HepG2 (cell line): ENCODE measurements around the gene STX4. TPM values are rescaled to one million over a fixed set of nuclear protein-coding genes. Genes with fewer than 3 reads are reported as not detected.

Source experiments
- CREB1 ChIP-seq, 2 experiments: fragments of 450-650 bp in 1 of 2; IDR thresholded peaks; 2 replicates each; pipeline ENCODE4 v1.6.1; 2016 to 2017; ENCODE audit warnings: control low read depth in 1 of 2, mild to moderate bottlenecking in 1 of 2, missing compliant biosample characterization in 1 of 2, missing genetic modification characterization in 1 of 2
- GATAD1 ChIP-seq: IDR thresholded peaks from 2 replicates; pipeline ENCODE4 v1.6.1; 2016; ENCODE audit warnings: missing genetic modification reagents, missing compliant biosample characterization
- HDAC1 ChIP-seq: sonication (generic); formaldehyde crosslinking; IDR thresholded peaks from 2 replicates; pipeline ENCODE4 v1.5.1; 2020; ENCODE audit warnings: mild to moderate bottlenecking, missing genetic modification reagents
- JUND ChIP-seq: sonication (generic); formaldehyde crosslinking; IDR thresholded peaks from 2 replicates; pipeline ENCODE4 v1.8.0; 2022; ENCODE audit warnings: mild to moderate bottlenecking, missing genetic modification reagents
- LBX2 ChIP-seq: sonication (generic); formaldehyde crosslinking; IDR thresholded peaks from 2 replicates; pipeline ENCODE4 v1.5.0; 2020; ENCODE audit warnings: missing genetic modification reagents, mild to moderate bottlenecking, borderline replicate concordance
- MLXIP ChIP-seq: sonication (generic); formaldehyde crosslinking; IDR thresholded peaks from 2 replicates; pipeline ENCODE4 v1.9.0; 2021; ENCODE audit warnings: missing genetic modification reagents, borderline replicate concordance
- MZF1 ChIP-seq: sonication (generic); formaldehyde crosslinking; IDR thresholded peaks from 2 replicates; pipeline ENCODE4 v1.8.1; 2023; ENCODE audit warnings: mild to moderate bottlenecking, missing genetic modification reagents, borderline replicate concordance
- REL ChIP-seq: sonication (generic); formaldehyde crosslinking; conservative IDR thresholded peaks from 2 replicates; pipeline ENCODE4 v1.8.0; 2022; ENCODE audit warnings: mild to moderate bottlenecking, missing genetic modification reagents, moderate library complexity
- SMARCC2 ChIP-seq: fragments of 450-650 bp; IDR thresholded peaks from 2 replicates; pipeline ENCODE4 v1.6.1; 2017; ENCODE audit warnings: antibody characterized with exemption, mild to moderate bottlenecking
- SRSF1 ChIP-seq: fragments of 200-400 bp; formaldehyde crosslinking; optimal IDR thresholded peaks from 2 replicates; pipeline ENCODE3; 2017; ENCODE audit warnings: mild to moderate bottlenecking, low read depth, low read length, moderate library complexity
- SSRP1 ChIP-seq: IDR thresholded peaks from 2 replicates; pipeline ENCODE4 v1.6.1; 2016; ENCODE audit warnings: control low read depth
- TFDP2 ChIP-seq: sonication (generic); formaldehyde crosslinking; IDR thresholded peaks from 2 replicates; pipeline ENCODE4 v1.4.0; 2020; ENCODE audit warnings: missing genetic modification reagents
- UBTF ChIP-seq: sonication (generic); formaldehyde crosslinking; IDR thresholded peaks from 2 replicates; pipeline ENCODE4 v1.4.0; 2020; ENCODE audit warnings: mild to moderate bottlenecking, missing genetic modification reagents
- ZNF10 ChIP-seq: sonication (generic); formaldehyde crosslinking; IDR thresholded peaks from 2 replicates; pipeline ENCODE4 v1.4.0; 2020; ENCODE audit warnings: mild to moderate bottlenecking, low read depth, missing genetic modification reagents, borderline replicate concordance
- ZNF317 ChIP-seq: sonication (generic); formaldehyde crosslinking; IDR thresholded peaks from 2 replicates; pipeline ENCODE4 v1.5.0; 2020; ENCODE audit warnings: mild to moderate bottlenecking, missing genetic modification reagents
- ZNF446 ChIP-seq: sonication (generic); formaldehyde crosslinking; IDR thresholded peaks from 2 replicates; pipeline ENCODE4 v1.5.0; 2020; ENCODE audit warnings: mild to moderate bottlenecking, missing genetic modification reagents
- ZNF564 ChIP-seq: sonication (generic); formaldehyde crosslinking; IDR thresholded peaks from 2 replicates; pipeline ENCODE4 v1.8.1; 2023; ENCODE audit warnings: mild to moderate bottlenecking, missing genetic modification reagents
- ZNF580 ChIP-seq: IDR thresholded peaks from 2 replicates; pipeline ENCODE4 v1.6.1; 2016; ENCODE audit warnings: low read depth, borderline replicate concordance
- ZNF674 ChIP-seq: sonication (generic); formaldehyde crosslinking; IDR thresholded peaks from 2 replicates; pipeline ENCODE4 v1.5.0; 2020; ENCODE audit warnings: low read depth, mild to moderate bottlenecking, missing genetic modification reagents
- ZNF724P ChIP-seq: sonication (generic); formaldehyde crosslinking; IDR thresholded peaks from 2 replicates; pipeline ENCODE4 v1.8.0; 2022; ENCODE audit warnings: missing genetic modification reagents, borderline replicate concordance
- ZNF768 ChIP-seq: sonication (generic); formaldehyde crosslinking; IDR thresholded peaks from 2 replicates; pipeline ENCODE4 v1.4.0; 2020; ENCODE audit warnings: missing genetic modification reagents
- ZNF773 ChIP-seq: sonication (generic); formaldehyde crosslinking; IDR thresholded peaks from 2 replicates; pipeline ENCODE4 v1.4.0; 2020; ENCODE audit warnings: missing genetic modification reagents, borderline replicate concordance
- polyA plus RNA-seq, 8 experiments: library from polyadenylated mRNA; depleted of rRNA in 3 of 8; stranded (reverse) in 7 of 8; unstranded in 1 of 8; fragments of >200 nt; fragmentation: Illumina TruSeq in 4 of 8; extraction: Trizol in 4 of 8; gene quantifications; 2 replicates each; pipeline versions ENCODE4 v1.2.1 to v1.2.3, GENCODE V29; 2011 to 2016; ENCODE audit warnings: low read depth in 4 of 8, missing spikeins in 1 of 8, mixed read lengths in 1 of 8; ENCODE audit not compliant: insufficient read depth in 1 of 8
- total RNA-seq, 5 experiments: library from RNA; depleted of rRNA; stranded (reverse); fragments of >200 nt; fragmentation: Illumina TruSeq; extraction: Trizol; gene quantifications; 2 replicates each; pipeline ENCODE4 v1.2.3, GENCODE V29; 2016; ENCODE audit warnings: low read depth in 1 of 5

The STX4 gene
- total and polyA plus RNA-seq, 2 of the 13 experiments (the other 11 are each of a cell fraction or from before 2014, with no cell fraction given), result 29.2 to 34.6 TPM

GRCh38 chr16:31033709-31034492, 543 bp downstream of the STX4 start (continued):
- 0 out of 2 replicates have a peak, but pooled peaks have one; percentile 7 for TF ChIP-seq UBTF (CRISPR knock-in tag)
- no peak; the same call in 1 of the 2 replicates for TF ChIP-seq LBX2 (CRISPR knock-in tag)
- TF ChIP-seq ZNF773, result no peak
- TF ChIP-seq TFDP2, result no peak
- TF ChIP-seq ZNF674, result no peak
- no peak; the same call in 1 of the 2 replicates for TF ChIP-seq ZNF768 (CRISPR knock-in tag)
- TF ChIP-seq ZNF10 (CRISPR knock-in tag), result no peak
- no peak for TF ChIP-seq SMARCC2
- TF ChIP-seq MZF1, result 0 out of 2 replicates have a peak, but pooled peaks have one; percentile 51
- TF ChIP-seq HDAC1 (CRISPR knock-in tag), result peak; percentile 74; the same call in 1 of the 2 replicates
- TF ChIP-seq GATAD1, result peak; percentile 68
- no peak for TF ChIP-seq JUND
- TF ChIP-seq ZNF564, result no peak
- no peak for TF ChIP-seq MLXIP (CRISPR knock-in tag)
- TF ChIP-seq ZNF446 (CRISPR knock-in tag), result peak; percentile 67; the same call in 1 of the 2 replicates
- no peak for TF ChIP-seq SRSF1
- TF ChIP-seq ZNF724P, result no peak; the same call in 1 of the 2 replicates
- peak; percentile 94; the same call in 1 of the 2 replicates for TF ChIP-seq ZNF580
- no peak for TF ChIP-seq CREB1 (IDR thresholded peaks at IDR 0.05)
- no peak for TF ChIP-seq CREB1 (CRISPR knock-in tag; IDR thresholded peaks at IDR 0.05)
- TF ChIP-seq SSRP1 (CRISPR knock-in tag), result no peak
- TF ChIP-seq REL, result 0 out of 2 replicates have a peak, but pooled peaks have one; percentile 66
- TF ChIP-seq ZNF317 (CRISPR knock-in tag), result no peak
